Esophagus muscularis mucosa (tissue), 4 donors: ENCODE results near the gene ADCY5.
A peak's percentile ranks its signal among the peaks of the same experiment; 100 is the strongest.

Source experiments
- EP300 ChIP-seq: sonication (generic); formaldehyde crosslinking; IDR thresholded peaks from one replicate; pipeline ENCODE4 v1.6.1; 2017; ENCODE audit warnings: antibody characterized with exemption
- POLR2AphosphoS5 ChIP-seq, 2 donors: sonication (generic); formaldehyde crosslinking; IDR thresholded peaks; one replicate each; pipeline ENCODE4 v1.6.1; 2017; ENCODE audit warnings: antibody characterized with exemption in 2 of 2
- TF ChIP-seq, protein P1 (sequence below), 3 experiments: fragments of 200-600 bp in 2 of 3; fragments of 450-650 bp in 1 of 3; sonication (generic) in 2 of 3; IDR thresholded peaks; one replicate each; pipeline ENCODE4 v1.5.1; 2017 to 2019; ENCODE audit warnings: antibody characterized with exemption in 3 of 3, mild to moderate bottlenecking in 2 of 3, moderate library complexity in 1 of 3

DNA sequence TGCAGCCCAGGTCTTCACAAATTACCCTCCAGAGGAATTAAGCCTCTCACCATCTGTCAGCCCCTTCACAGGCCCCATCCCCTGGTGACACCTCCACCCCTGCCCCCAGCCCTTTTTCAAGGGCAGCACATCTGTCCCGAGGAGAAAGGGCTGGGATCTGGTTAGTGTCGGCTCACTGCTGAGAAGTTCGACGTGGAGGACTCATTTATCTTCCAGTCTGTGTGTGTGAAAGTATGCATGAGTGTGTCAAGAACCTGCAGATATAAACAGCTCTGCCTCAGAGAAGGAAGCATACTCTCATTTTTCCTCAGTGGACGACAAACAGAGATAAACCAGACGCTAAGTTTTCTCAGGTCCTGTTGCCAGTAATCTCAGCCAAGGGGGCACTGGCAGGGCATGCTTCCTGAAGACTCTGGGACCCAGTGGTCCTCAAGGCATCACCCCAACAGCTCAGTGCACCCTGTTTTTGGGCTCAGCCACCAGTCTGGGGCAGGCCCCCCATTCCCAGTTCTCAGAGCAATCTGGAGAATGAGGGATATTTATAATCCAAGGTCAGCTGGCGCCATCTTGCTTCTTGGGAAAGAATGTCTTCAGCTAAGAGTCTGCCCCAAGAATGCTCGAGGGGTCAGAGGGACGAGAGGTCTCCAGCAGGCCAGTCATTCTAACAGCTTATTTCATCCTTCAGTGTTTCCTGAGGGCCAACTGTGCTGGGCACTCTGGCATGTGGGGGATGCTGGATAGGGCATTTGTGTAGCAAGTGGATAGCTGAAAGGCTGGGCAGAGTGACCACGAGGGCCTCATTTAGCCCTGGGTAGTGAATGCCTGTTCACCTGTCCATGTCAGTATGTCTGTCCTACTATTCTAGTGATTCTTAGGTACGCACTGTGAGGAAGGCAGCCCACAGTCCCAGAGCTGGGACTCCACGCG, 73.6 kb downstream of the ADCY5 start:
- TF ChIP-seq EP300 (peak; percentile 61), POLR2AphosphoS5 (IDR thresholded peaks at IDR 0.05) (peak; percentile 77 to 93)
- TF ChIP-seq, protein P1, sequence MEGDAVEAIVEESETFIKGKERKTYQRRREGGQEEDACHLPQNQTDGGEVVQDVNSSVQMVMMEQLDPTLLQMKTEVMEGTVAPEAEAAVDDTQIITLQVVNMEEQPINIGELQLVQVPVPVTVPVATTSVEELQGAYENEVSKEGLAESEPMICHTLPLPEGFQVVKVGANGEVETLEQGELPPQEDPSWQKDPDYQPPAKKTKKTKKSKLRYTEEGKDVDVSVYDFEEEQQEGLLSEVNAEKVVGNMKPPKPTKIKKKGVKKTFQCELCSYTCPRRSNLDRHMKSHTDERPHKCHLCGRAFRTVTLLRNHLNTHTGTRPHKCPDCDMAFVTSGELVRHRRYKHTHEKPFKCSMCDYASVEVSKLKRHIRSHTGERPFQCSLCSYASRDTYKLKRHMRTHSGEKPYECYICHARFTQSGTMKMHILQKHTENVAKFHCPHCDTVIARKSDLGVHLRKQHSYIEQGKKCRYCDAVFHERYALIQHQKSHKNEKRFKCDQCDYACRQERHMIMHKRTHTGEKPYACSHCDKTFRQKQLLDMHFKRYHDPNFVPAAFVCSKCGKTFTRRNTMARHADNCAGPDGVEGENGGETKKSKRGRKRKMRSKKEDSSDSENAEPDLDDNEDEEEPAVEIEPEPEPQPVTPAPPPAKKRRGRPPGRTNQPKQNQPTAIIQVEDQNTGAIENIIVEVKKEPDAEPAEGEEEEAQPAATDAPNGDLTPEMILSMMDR (IDR thresholded peaks at IDR 0.05) = peak in 2 of 3 experiments; percentile 17 to 29
